H1 (cell line): ENCODE data around the gene PPP1R10. TPM values are rescaled to one million over a fixed set of nuclear protein-coding genes. Genes with fewer than 3 reads are reported as not detected.

Experiments
- CTCF ChIA-PET: fragments of 300-600 bp; sonication (Branson Sonifier 250); formaldehyde crosslinking; loops from one replicate; lab custom pipeline; 2021; ENCODE audit not compliant: partially characterized antibody; lab: Charles Lee
- POLR2A ChIA-PET: fragments of 300-600 bp; sonication (Branson Sonifier 250); formaldehyde crosslinking; loops from one replicate; lab custom pipeline; 2021; ENCODE audit warnings: inconsistent platforms; ENCODE audit not compliant: partially characterized antibody; lab: Charles Lee
- DNase-seq, 2 experiments: peaks; one replicate each; pipeline versions ENCODE4 v3.0.0 to v3.0.0-alpha.2; 2010 to 2022; ENCODE audit warnings: low spot score in 2 of 2, low read depth in 1 of 2, mixed read lengths in 1 of 2
- FAIRE-seq: peaks from 2 replicates; lab custom pipeline; 2011; peaks lifted over from hg19 to GRCh38; lab: Jason Lieb, UNC
- H2AFZ ChIP-seq: 2 replicates; pipeline ENCODE4 v1.8.1; 2012; ENCODE audit warnings: low read length, inconsistent platforms
- H2AK5ac ChIP-seq: 2 replicates; pipeline ENCODE4 v1.6.1; 2013; ENCODE audit warnings: low read depth, low read length
- H2BK120ac ChIP-seq: replicated peaks from 2 replicates; pipeline ENCODE3; 2013; ENCODE audit warnings: low read depth, low read length, inconsistent platforms
- H2BK12ac ChIP-seq: 2 replicates; pipeline ENCODE4 v1.6.1; 2013; ENCODE audit warnings: low read depth, low read length
- H2BK15ac ChIP-seq: 2 replicates; pipeline ENCODE4 v1.6.1; 2013; ENCODE audit warnings: low read length
- H2BK20ac ChIP-seq: 2 replicates; pipeline ENCODE4 v1.6.1; 2013; ENCODE audit warnings: low read length
- H2BK5ac ChIP-seq: 2 replicates; pipeline ENCODE4 v1.6.1; 2013; ENCODE audit warnings: low read depth, low read length
- H3K14ac ChIP-seq: 2 replicates; pipeline ENCODE4 v1.6.1; 2013; ENCODE audit warnings: inconsistent platforms; ENCODE audit not compliant: insufficient read length
- H3K18ac ChIP-seq: 2 replicates; pipeline ENCODE4 v1.6.1; 2013; ENCODE audit warnings: low read length; ENCODE audit errors: extremely low read depth
- H3K23ac ChIP-seq: 2 replicates; pipeline ENCODE4 v1.6.1; 2013; ENCODE audit warnings: inconsistent platforms; ENCODE audit not compliant: insufficient read length
- H3K23me2 ChIP-seq: 2 replicates; pipeline ENCODE4 v1.6.1; 2013; ENCODE audit warnings: low read depth, low read length
- H3K27ac ChIP-seq: 2 replicates; pipeline ENCODE4 v1.6.1; 2011; ENCODE audit warnings: low read depth, low read length, inconsistent platforms
- H3K27me3 ChIP-seq, 4 experiments: replicated peaks in 1 of 4; 1 replicate in 1 of 4; 2 replicates in 3 of 4; pipeline versions ENCODE4 v1.6.1 to v1.8.1; 2011 to 2013; ENCODE audit warnings: low read length in 3 of 4, mild to moderate bottlenecking in 3 of 4, inconsistent platforms in 2 of 4, mixed read lengths in 2 of 4, moderate library complexity in 1 of 4; ENCODE audit not compliant: control insufficient read depth in 3 of 4, insufficient read depth in 3 of 4; ENCODE audit errors: extremely low read depth in 1 of 4
- H3K36me3 ChIP-seq, 4 experiments: 2 replicates each; pipeline versions ENCODE4 v1.6.1 to v1.8.1; 2011 to 2013; ENCODE audit warnings: mild to moderate bottlenecking in 4 of 4, low read length in 3 of 4, moderate library complexity in 2 of 4, control low read depth in 1 of 4, inconsistent platforms in 1 of 4; ENCODE audit not compliant: insufficient read depth in 4 of 4, control insufficient read depth in 2 of 4
- H3K4ac ChIP-seq: replicated peaks from 2 replicates; pipeline ENCODE3; 2013; ENCODE audit warnings: low read length, low read depth, mixed read lengths, inconsistent platforms; ENCODE audit not compliant: insufficient read length
- H3K4me1 ChIP-seq, 4 experiments: replicated peaks in 1 of 4; 1 replicate in 1 of 4; 2 replicates in 3 of 4; pipeline versions ENCODE4 v1.6.1 to v1.8.1; 2011 to 2013; ENCODE audit warnings: low read length in 3 of 4, inconsistent platforms in 2 of 4, mixed read lengths in 1 of 4; ENCODE audit not compliant: insufficient read depth in 4 of 4, control insufficient read depth in 3 of 4
- H3K4me2 ChIP-seq, 2 experiments: 2 replicates each; pipeline versions ENCODE4 v1.6.1 to v1.8.1; 2011 to 2013; ENCODE audit warnings: low read depth in 2 of 2, low read length in 2 of 2, control low read depth in 1 of 2, inconsistent platforms in 1 of 2, mild to moderate bottlenecking in 1 of 2; ENCODE audit not compliant: insufficient read depth in 1 of 2
- H3K4me3 ChIP-seq, 4 experiments: fragments of 200-600, 300-600 bp in 1 of 4; sonication (generic), shearing (Covaris generic), sonication (Bioruptor Twin) in 1 of 4; 2 replicates each; pipeline versions ENCODE4 v1.5.1 to v1.8.1; 2011 to 2016; ENCODE audit warnings: low read length in 4 of 4, low read depth in 3 of 4, control low read depth in 2 of 4, inconsistent platforms in 2 of 4, mild to moderate bottlenecking in 2 of 4, mixed read lengths in 1 of 4, moderate library complexity in 1 of 4; ENCODE audit not compliant: insufficient read depth in 2 of 4; ENCODE audit errors: extremely low read depth in 1 of 4
- H3K56ac ChIP-seq: replicated peaks from 2 replicates; pipeline ENCODE3; 2013; ENCODE audit warnings: low read depth, mild to moderate bottlenecking, mixed read lengths, low read length, inconsistent platforms; ENCODE audit not compliant: insufficient read length
- H3K79me1 ChIP-seq: 2 replicates; pipeline ENCODE4 v1.6.1; 2013; ENCODE audit warnings: low read depth, low read length, control low read depth
- H3K79me2 ChIP-seq, 2 experiments: 2 replicates each; pipeline versions ENCODE4 v1.6.1 to v1.8.1; 2012 to 2013; ENCODE audit warnings: low read length in 2 of 2, mild to moderate bottlenecking in 2 of 2, inconsistent platforms in 1 of 2; ENCODE audit not compliant: insufficient read depth in 2 of 2, control insufficient read depth in 1 of 2
- H3K9ac ChIP-seq, 4 experiments: replicated peaks in 1 of 4; 1 replicate in 1 of 4; 2 replicates in 3 of 4; pipeline versions ENCODE4 v1.6.1 to v1.8.1; 2011 to 2013; ENCODE audit warnings: low read depth in 3 of 4, low read length in 3 of 4, control low read depth in 2 of 4, mild to moderate bottlenecking in 2 of 4, moderate library complexity in 2 of 4, inconsistent platforms in 1 of 4; ENCODE audit errors: extremely low read depth in 1 of 4
- H3K9me3 ChIP-seq, 2 experiments: 2 replicates each; pipeline versions ENCODE4 v1.6.1 to v1.8.1; 2012 to 2013; ENCODE audit warnings: mild to moderate bottlenecking in 2 of 2, moderate library complexity in 2 of 2, control low read depth in 1 of 2, inconsistent platforms in 1 of 2, low read depth in 1 of 2, low read length in 1 of 2, mixed read lengths in 1 of 2; ENCODE audit not compliant: insufficient read depth in 2 of 2
- H4K20me1 ChIP-seq, 2 experiments: replicated peaks in 1 of 2; 2 replicates each; pipeline versions ENCODE3 to v1.8.1; 2011 to 2013; ENCODE audit warnings: inconsistent platforms in 2 of 2, low read length in 2 of 2, mild to moderate bottlenecking in 1 of 2; ENCODE audit not compliant: insufficient read depth in 2 of 2, control insufficient read depth in 1 of 2
- H4K5ac ChIP-seq: 2 replicates; pipeline ENCODE4 v1.6.1; 2013; ENCODE audit warnings: low read length, low read depth, mixed read lengths, inconsistent platforms; ENCODE audit not compliant: insufficient read length
- H4K8ac ChIP-seq: 2 replicates; pipeline ENCODE4 v1.8.0; 2013; ENCODE audit warnings: mild to moderate bottlenecking, moderate library complexity, low read length, inconsistent platforms; ENCODE audit not compliant: insufficient read depth; ENCODE audit errors: extremely low read depth
- H4K91ac ChIP-seq: replicated peaks from 2 replicates; pipeline ENCODE3; 2013; ENCODE audit warnings: low read length, mixed read lengths, inconsistent platforms; ENCODE audit not compliant: insufficient read length
- CHD2 ChIP-seq: IDR thresholded peaks from 2 replicates; pipeline ENCODE4 v1.6.1; 2012; ENCODE audit warnings: low read length, improper control_type of control experiment
- POLR2A ChIP-seq, 2 experiments: IDR thresholded peaks; 1 replicate in 1 of 2; 2 replicates in 1 of 2; pipeline ENCODE4 v1.6.1; 2011; ENCODE audit warnings: low read depth in 2 of 2, low read length in 2 of 2, mild to moderate bottlenecking in 2 of 2; ENCODE audit errors: control extremely low read depth in 1 of 2
- RXRA ChIP-seq: IDR thresholded peaks from 2 replicates; pipeline ENCODE4 v1.6.1; 2011; ENCODE audit warnings: low read depth, mild to moderate bottlenecking, low read length, moderate library complexity; ENCODE audit not compliant: insufficient read depth
- SP2 ChIP-seq: IDR thresholded peaks from 2 replicates; pipeline ENCODE4 v1.6.1; 2012; ENCODE audit warnings: mild to moderate bottlenecking, low read length, inconsistent platforms
- SP4 ChIP-seq: IDR thresholded peaks from 2 replicates; pipeline ENCODE4 v1.6.1; 2012; ENCODE audit warnings: low read length, inconsistent platforms
- YY1 ChIP-seq: IDR thresholded peaks from 2 replicates; pipeline ENCODE4 v1.6.1; 2011; ENCODE audit warnings: low read depth, mild to moderate bottlenecking, low read length
- WGBS, 2 experiments: shearing (Covaris generic) in 1 of 2; methylation state at CpG; one replicate each; pipeline versions ENCODE4 v1.1.6 to v1.1.7; 2013 to 2015; ENCODE audit warnings: low lambda C conversion rate in 2 of 2, mixed read lengths in 2 of 2, inconsistent platforms in 1 of 2, low coverage in 1 of 2, missing lambda C conversion rate in 1 of 2; ENCODE audit not compliant: insufficient replicate concordance in 2 of 2, insufficient coverage in 1 of 2, insufficient read length in 1 of 2; ENCODE audit errors: extremely low coverage in 1 of 2, missing lambda C conversion rate in 1 of 2; 5-methylcytosine and 5-hydroxymethylcytosine counted together
- polyA plus RNA-seq, 7 experiments: library from polyadenylated mRNA; depleted of rRNA in 3 of 7; stranded (reverse) in 5 of 7; unstranded in 2 of 7; fragments of >200 nt in 5 of 7; fragments of 200-250 nt in 2 of 7; gene quantifications; 1 replicate in 5 of 7; 2 replicates in 1 of 7; 4 replicates in 1 of 7; pipeline versions ENCODE4 v1.2.1 to v1.2.3, GENCODE V29; 2011 to 2013; ENCODE audit warnings: missing spikeins in 2 of 7, mixed read lengths in 2 of 7
- total RNA-seq: library from RNA; stranded (reverse); fragmentation: NEBNext Ultra II Directional; extraction: Animal tissue kit (Norgen Biotek cat#: 25700); gene quantifications from 2 replicates; pipeline ENCODE4 v1.2.1, GENCODE V29; 2021

The PPP1R10 gene
- total and polyA plus RNA-seq, 2 of the 8 experiments (the other 6 are each of a cell fraction or from before 2014, with no cell fraction given) = 23.9 to 89.1 TPM

DNA sequence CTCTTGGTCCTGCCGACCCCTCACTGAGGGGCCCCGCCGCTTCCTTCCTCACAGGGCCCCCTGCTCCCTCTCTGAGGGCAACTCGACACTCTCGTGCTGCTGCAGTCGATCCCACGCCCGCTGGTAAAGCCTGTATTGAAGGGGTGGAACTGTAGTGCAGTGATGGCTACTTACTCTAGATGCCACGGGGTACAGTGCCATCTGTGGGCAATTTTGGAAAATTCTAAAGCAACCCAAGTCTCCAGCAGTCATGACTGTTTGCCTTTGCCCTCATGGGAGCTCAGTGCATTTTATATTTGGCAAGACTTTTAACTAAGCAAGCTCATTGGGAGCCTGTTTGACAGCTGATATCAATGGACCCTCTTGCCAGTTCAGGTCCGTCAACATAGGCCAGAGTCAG lies 23.4 kb upstream of the PPP1R10 start:
- Histone ChIP-seq H3K4ac (no peak overlapping the region), H2BK120ac (no peak overlapping the region), H3K4me3 (no peak overlapping the region), H4K5ac (no peak overlapping the region), H2AK5ac (no peak overlapping the region), H2BK12ac (no peak overlapping the region), H2BK20ac (no peak overlapping the region), H3K18ac (no peak overlapping the region), H3K4me1 (no peaks in the 10 kb centered on the region), H3K14ac (no peak overlapping the region), H3K4me2 (no peak overlapping the region), H3K23ac (no peak overlapping the region), H3K23me2 (no peaks in the 10 kb centered on the region; the same call in 1 of the 2 replicates), H4K20me1 (peaks cover 0 to 2% of the 10 kb centered on the region in 2 experiments), H4K91ac (no peak overlapping the region), H2BK15ac (no peak overlapping the region), H2AFZ (no peak overlapping the region), H3K56ac (no peak overlapping the region), H3K27me3 (no peaks in the 10 kb centered on the region), H3K79me1 (peaks cover 2% of the 10 kb centered on the region; the same call in 1 of the 2 replicates), H3K79me2 (peaks cover 0 to 1% of the 10 kb centered on the region in 2 experiments; a peak in 2 of 4 replicates), H3K27ac (no peak overlapping the region), H4K8ac (no peak overlapping the region), H3K36me3 (peaks cover 8 to 19% (median 13%) of the 10 kb centered on the region in 4 experiments), H3K9me3 (no peaks in the 10 kb centered on the region), H2BK5ac (no peak overlapping the region), H3K9ac (no peak overlapping the region)
- DNase-seq (no peak), FAIRE-seq (no peak)
- WGBS, 2 experiments = 94% methylated on average over 10 of the region's 10 CpGs; no CpG with 5 or more reads in 1 of the 2 experiments
- TF ChIP-seq SP4 (no peak), SP2 (no peak), CHD2 (no peak), YY1 (no peak), RXRA (no peak), POLR2A (IDR thresholded peaks at IDR 0.05; ENCODE audit: control extremely low read depth in 1 of 2, low read depth in 2 of 2, low read length in 2 of 2) (no peak)
- ChIA-PET POLR2A (interaction anchor here (0.6 to 3.2 kb wide), 13 partner anchors 8 to 101 kb away, joined by 3 to 27 read pairs (median 4); partner anchors contain the start of gene DHX16), CTCF (interaction anchor here (0.8 to 1.4 kb wide), 4 partner anchors 14 to 95 kb away, joined by 3 to 5 read pairs (median 3); partner anchors contain the start of gene ATAT1)
